MM.1S (cell line): ENCODE data around the gene NUP153.

Experiments
- DNase-seq: peaks from one replicate; pipeline ENCODE4 v3.0.0-alpha.2; 2015
- H2AFZ ChIP-seq: fragments of 300-600 bp; sonication (generic); 2 replicates; pipeline ENCODE4 v1.6.0; 2016; ENCODE audit warnings: antibody characterized with exemption, low read length
- H3F3A ChIP-seq: fragments of 300-600 bp; sonication (generic); 2 replicates; pipeline ENCODE4 v1.6.1; 2016; ENCODE audit warnings: mild to moderate bottlenecking, antibody characterized with exemption, low read length, moderate library complexity, mixed read lengths; ENCODE audit not compliant: insufficient read depth
- H3K27ac ChIP-seq: fragments of 300-600 bp; sonication (generic); 2 replicates; pipeline ENCODE4 v1.5.1; 2016; ENCODE audit warnings: mild to moderate bottlenecking, low read length
- H3K27me3 ChIP-seq: fragments of 300-600 bp; sonication (generic); replicated peaks from 2 replicates; pipeline ENCODE4 v1.6.0; 2016; ENCODE audit warnings: low read length; ENCODE audit not compliant: insufficient read depth
- H3K36me3 ChIP-seq: fragments of 300-600 bp; sonication (generic); replicated peaks from 2 replicates; pipeline ENCODE4 v1.6.1; 2016; ENCODE audit warnings: mild to moderate bottlenecking, low read length, mixed read lengths; ENCODE audit not compliant: insufficient read depth
- H3K4me1 ChIP-seq: fragments of 300-600 bp; sonication (generic); 2 replicates; pipeline ENCODE4 v1.6.1; 2016; ENCODE audit warnings: low read length, mixed read lengths
- H3K4me2 ChIP-seq: fragments of 300-600 bp; sonication (generic); 2 replicates; pipeline ENCODE4 v1.6.0; 2016; ENCODE audit warnings: low read depth, low read length
- H3K4me3 ChIP-seq: fragments of 300-600 bp; sonication (generic); 2 replicates; pipeline ENCODE4 v1.5.1; 2016; ENCODE audit warnings: low read length, mixed read lengths
- H3K79me2 ChIP-seq: fragments of 300-600 bp; sonication (generic); 2 replicates; pipeline ENCODE4 v1.6.1; 2016; ENCODE audit warnings: mixed run types, low read length, mixed read lengths
- H3K9ac ChIP-seq: fragments of 300-600 bp; sonication (generic); 2 replicates; pipeline ENCODE4 v1.6.1; 2016; ENCODE audit warnings: low read length, mixed read lengths
- H3K9me2 ChIP-seq: fragments of 300-600 bp; sonication (generic); replicated peaks from 2 replicates; pipeline ENCODE4 v1.6.1; 2016; ENCODE audit warnings: mild to moderate bottlenecking, low read length, mixed read lengths; ENCODE audit not compliant: insufficient read depth
- H3K9me3 ChIP-seq: fragments of 300-600 bp; sonication (generic); replicated peaks from 2 replicates; pipeline ENCODE4 v1.6.1; 2016; ENCODE audit warnings: mild to moderate bottlenecking, low read length, mixed read lengths; ENCODE audit not compliant: insufficient read depth
- H4K20me1 ChIP-seq: fragments of 300-600 bp; sonication (generic); 2 replicates; pipeline ENCODE4 v1.6.1; 2016; ENCODE audit warnings: mild to moderate bottlenecking, low read length, moderate library complexity, mixed read lengths; ENCODE audit not compliant: insufficient read depth
- CTCF ChIP-seq: fragments of 300-600 bp; sonication (generic); IDR thresholded peaks from 2 replicates; pipeline ENCODE4 v1.5.1; 2016; ENCODE audit warnings: antibody characterized with exemption, low read length, mixed read lengths
- EZH2 ChIP-seq: fragments of 300-600 bp; sonication (generic); optimal IDR thresholded peaks from 2 replicates; pipeline ENCODE3; 2017; ENCODE audit warnings: low read depth, mild to moderate bottlenecking, antibody characterized with exemption, low read length, mixed read lengths
- EZH2phosphoT487 ChIP-seq: fragments of 300-600 bp; sonication (generic); IDR thresholded peaks from 2 replicates; pipeline ENCODE4 v1.6.1; 2018; ENCODE audit warnings: antibody characterized with exemption, low read length

Gene NUP153

GRCh38 chr6:17656644-17657043, 50.1 kb downstream of the NUP153 start:
- no peak for TF ChIP-seq CTCF
- no peak for TF ChIP-seq EZH2phosphoT487
- TF ChIP-seq EZH2, result no peak
- no peaks in the 10 kb centered on the region for H3K9me2 ChIP-seq
- no peaks in the 10 kb centered on the region for H3K9me3 ChIP-seq
- no peaks in the 10 kb centered on the region; the same call in 1 of the 2 replicates for H3F3A ChIP-seq
- H3K27me3 ChIP-seq, result no peaks in the 10 kb centered on the region
- peaks cover 82% of the 10 kb centered on the region for H3K79me2 ChIP-seq
- no peak overlapping the region for H3K27ac ChIP-seq
- no peak for DNase-seq
- no peak overlapping the region for H2AFZ ChIP-seq
- no peaks in the 10 kb centered on the region for H3K4me1 ChIP-seq
- H3K9ac ChIP-seq, result no peak overlapping the region
- H3K4me2 ChIP-seq, result no peak overlapping the region
- H3K36me3 ChIP-seq, result peaks cover 18% of the 10 kb centered on the region
- no peak overlapping the region for H3K4me3 ChIP-seq
- peaks cover under 1% of the 10 kb centered on the region; the same call in 1 of the 2 replicates for H4K20me1 ChIP-seq

GRCh38 chr6:17656092-17656491, 50.6 kb downstream of the NUP153 start:
- H3K4me3 ChIP-seq, result no peak overlapping the region
- H2AFZ ChIP-seq, result no peak overlapping the region
- H3F3A ChIP-seq, result no peaks in the 10 kb centered on the region; the same call in 1 of the 2 replicates
- H3K36me3 ChIP-seq, result peaks cover 13% of the 10 kb centered on the region
- no peak overlapping the region for H3K27ac ChIP-seq
- H3K4me2 ChIP-seq, result no peak overlapping the region
- H3K79me2 ChIP-seq, result peaks cover 77% of the 10 kb centered on the region
- H3K4me1 ChIP-seq, result no peaks in the 10 kb centered on the region
- no peak for DNase-seq
- no peaks in the 10 kb centered on the region for H3K27me3 ChIP-seq
- H4K20me1 ChIP-seq, result peaks cover 3% of the 10 kb centered on the region; the same call in 1 of the 2 replicates
- no peak overlapping the region for H3K9ac ChIP-seq
- no peaks in the 10 kb centered on the region for H3K9me3 ChIP-seq
- TF ChIP-seq EZH2phosphoT487 (no peak), CTCF (no peak), EZH2 (no peak)
- no peaks in the 10 kb centered on the region for H3K9me2 ChIP-seq

- no peaks in the 10 kb centered on the region for H3K27me3 ChIP-seq
- H3K9me2 ChIP-seq, result no peaks in the 10 kb centered on the region
- H3K36me3 ChIP-seq, result peaks cover 10% of the 10 kb centered on the region; the same call in 1 of the 2 replicates
- TF ChIP-seq EZH2phosphoT487 (no peak), EZH2 (no peak), CTCF (no peak)
- H3K9ac ChIP-seq, result no peak overlapping the region
- peaks cover 74% of the 10 kb centered on the region for H3K79me2 ChIP-seq
- 0 out of 2 replicates have a peak, but pooled peaks cover 3% of the 10 kb centered on the region for H4K20me1 ChIP-seq
- no peak overlapping the region for H3K4me2 ChIP-seq
- no peak for DNase-seq
- no peak overlapping the region for H3K4me3 ChIP-seq
- no peaks in the 10 kb centered on the region for H3K4me1 ChIP-seq
- no peaks in the 10 kb centered on the region for H3K9me3 ChIP-seq
- peaks cover 3% of the 10 kb centered on the region; the same call in 1 of the 2 replicates for H3F3A ChIP-seq
- no peak overlapping the region for H2AFZ ChIP-seq
- no peak overlapping the region for H3K27ac ChIP-seq
Measured at GRCh38 chr6:17653198-17653882, 53.4 kb downstream of the NUP153 start.
